HepG2 (cell line): ENCODE results near the gene RPL36. TPM values are rescaled to one million over a fixed set of nuclear protein-coding genes. Genes with fewer than 3 reads are reported as not detected.
A peak's percentile ranks its signal among the peaks of the same experiment; 100 is the strongest.

Experiments used
- HNF4A ChIP-seq: sonication (generic); formaldehyde crosslinking; IDR thresholded peaks from 2 replicates; pipeline ENCODE4 v1.4.0; 2020; ENCODE audit warnings: missing genetic modification reagents
- KDM1A ChIP-seq: IDR thresholded peaks from 2 replicates; pipeline ENCODE4 v1.6.1; 2016; ENCODE audit warnings: missing compliant biosample characterization
- LCORL ChIP-seq, 2 experiments: fragments of 450-650 bp in 1 of 2; sonication (generic) in 1 of 2; formaldehyde crosslinking in 1 of 2; IDR thresholded peaks; 2 replicates each; pipeline versions ENCODE4 v1.5.0 to v1.6.1; 2017 to 2020; ENCODE audit warnings: antibody characterized with exemption in 1 of 2, missing genetic modification reagents in 1 of 2
- MED8 ChIP-seq: sonication (generic); formaldehyde crosslinking; IDR thresholded peaks from 2 replicates; pipeline ENCODE4 v1.8.1; 2023; ENCODE audit warnings: mild to moderate bottlenecking, missing genetic modification reagents; ENCODE audit not compliant: insufficient replicate concordance
- MEIS1 ChIP-seq: sonication (generic); formaldehyde crosslinking; IDR thresholded peaks from 2 replicates; pipeline ENCODE4 v1.9.0; 2021; ENCODE audit warnings: mild to moderate bottlenecking, missing genetic modification reagents, moderate library complexity, borderline replicate concordance
- MTF2 ChIP-seq: sonication (generic); formaldehyde crosslinking; IDR thresholded peaks from 2 replicates; pipeline ENCODE4 v1.5.0; 2020; ENCODE audit warnings: missing genetic modification reagents, borderline replicate concordance
- NONO ChIP-seq, 2 experiments: fragments of 450-650 bp in 1 of 2; sonication (generic) in 1 of 2; formaldehyde crosslinking in 1 of 2; IDR thresholded peaks in 1 of 2; conservative IDR thresholded peaks in 1 of 2; 2 replicates each; pipeline versions ENCODE4 v1.6.1 to v1.8.0; 2017 to 2022; ENCODE audit warnings: mild to moderate bottlenecking in 1 of 2, missing genetic modification reagents in 1 of 2, moderate library complexity in 1 of 2
- NRL ChIP-seq: sonication (generic); formaldehyde crosslinking; IDR thresholded peaks from 2 replicates; pipeline ENCODE4 v1.5.0; 2020; ENCODE audit warnings: missing genetic modification reagents, mild to moderate bottlenecking, moderate library complexity, borderline replicate concordance
- ONECUT2 ChIP-seq: sonication (generic); formaldehyde crosslinking; IDR thresholded peaks from 2 replicates; pipeline ENCODE4 v1.4.0; 2020; ENCODE audit warnings: missing genetic modification reagents
- PHF21A ChIP-seq: sonication (generic); formaldehyde crosslinking; IDR thresholded peaks from 2 replicates; pipeline ENCODE4 v1.5.0; 2020; ENCODE audit warnings: mild to moderate bottlenecking, missing genetic modification reagents
- TOPORS ChIP-seq: sonication (generic); formaldehyde crosslinking; IDR thresholded peaks from 2 replicates; pipeline ENCODE4 v1.8.0; 2023; ENCODE audit warnings: mild to moderate bottlenecking, missing genetic modification reagents
- ZBTB21 ChIP-seq: sonication (generic); formaldehyde crosslinking; IDR thresholded peaks from 2 replicates; pipeline ENCODE4 v1.4.0; 2020; ENCODE audit warnings: missing genetic modification reagents
- ZNF44 ChIP-seq: sonication (generic); formaldehyde crosslinking; IDR thresholded peaks from 2 replicates; pipeline ENCODE4 v1.5.1; 2020; ENCODE audit warnings: mild to moderate bottlenecking, missing genetic modification reagents
- ZNF501 ChIP-seq: sonication (generic); formaldehyde crosslinking; IDR thresholded peaks from 2 replicates; pipeline ENCODE4 v1.5.1; 2020; ENCODE audit warnings: mild to moderate bottlenecking, moderate library complexity, missing genetic modification reagents
- ZNF572 ChIP-seq: sonication (generic); formaldehyde crosslinking; IDR thresholded peaks from 2 replicates; pipeline ENCODE4 v1.5.1; 2020; ENCODE audit warnings: mild to moderate bottlenecking, missing genetic modification reagents
- ZNF749 ChIP-seq: sonication (generic); formaldehyde crosslinking; IDR thresholded peaks from 2 replicates; pipeline ENCODE4 v1.8.0; 2022; ENCODE audit warnings: mild to moderate bottlenecking, missing genetic modification reagents, moderate library complexity, borderline replicate concordance
- ZNF784 ChIP-seq: sonication (generic); formaldehyde crosslinking; IDR thresholded peaks from 2 replicates; pipeline ENCODE4 v1.5.1; 2020; ENCODE audit warnings: missing genetic modification reagents, mild to moderate bottlenecking, borderline replicate concordance
- polyA plus RNA-seq, 8 experiments: library from polyadenylated mRNA; depleted of rRNA in 3 of 8; stranded (reverse) in 7 of 8; unstranded in 1 of 8; fragments of >200 nt; fragmentation: Illumina TruSeq in 4 of 8; extraction: Trizol in 4 of 8; gene quantifications; 2 replicates each; pipeline versions ENCODE4 v1.2.1 to v1.2.3, GENCODE V29; 2011 to 2016; ENCODE audit warnings: low read depth in 4 of 8, missing spikeins in 1 of 8, mixed read lengths in 1 of 8; ENCODE audit not compliant: insufficient read depth in 1 of 8
- total RNA-seq, 5 experiments: library from RNA; depleted of rRNA; stranded (reverse); fragments of >200 nt; fragmentation: Illumina TruSeq; extraction: Trizol; gene quantifications; 2 replicates each; pipeline ENCODE4 v1.2.3, GENCODE V29; 2016; ENCODE audit warnings: low read depth in 1 of 5
- TF ChIP-seq, protein P1 (sequence below): sonication (generic); formaldehyde crosslinking; IDR thresholded peaks from 2 replicates; pipeline ENCODE4 v1.4.0; 2020; ENCODE audit warnings: mild to moderate bottlenecking, missing genetic modification reagents
- TF ChIP-seq, protein P2 (sequence below): sonication (generic); formaldehyde crosslinking; IDR thresholded peaks from 2 replicates; pipeline ENCODE4 v1.4.0; 2020; ENCODE audit warnings: missing genetic modification reagents, borderline replicate concordance

The RPL36 gene
- total and polyA plus RNA-seq, 2 of the 13 experiments (the other 11 are each of a cell fraction or from before 2014, with no cell fraction given), result 706 to 740 TPM

DNA sequence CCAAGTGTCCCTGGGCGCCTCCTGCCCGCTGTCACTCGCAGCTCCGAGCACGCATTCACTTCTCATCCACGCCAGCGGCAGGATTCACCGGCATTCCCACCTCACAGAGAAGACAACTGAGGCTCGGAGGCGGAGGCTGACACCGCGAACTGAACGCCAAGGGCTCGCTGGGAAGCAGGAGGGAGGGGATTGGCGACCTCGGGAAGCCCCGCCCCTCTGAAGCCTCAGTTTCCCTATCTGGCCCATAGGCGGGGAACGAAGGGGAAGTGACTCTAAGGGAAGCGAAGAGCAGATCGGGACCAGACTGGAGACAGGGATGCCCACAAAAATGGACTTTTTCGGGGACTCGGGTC, 10.0 kb upstream of the RPL36 start (continued):
- TF ChIP-seq, protein P1, sequence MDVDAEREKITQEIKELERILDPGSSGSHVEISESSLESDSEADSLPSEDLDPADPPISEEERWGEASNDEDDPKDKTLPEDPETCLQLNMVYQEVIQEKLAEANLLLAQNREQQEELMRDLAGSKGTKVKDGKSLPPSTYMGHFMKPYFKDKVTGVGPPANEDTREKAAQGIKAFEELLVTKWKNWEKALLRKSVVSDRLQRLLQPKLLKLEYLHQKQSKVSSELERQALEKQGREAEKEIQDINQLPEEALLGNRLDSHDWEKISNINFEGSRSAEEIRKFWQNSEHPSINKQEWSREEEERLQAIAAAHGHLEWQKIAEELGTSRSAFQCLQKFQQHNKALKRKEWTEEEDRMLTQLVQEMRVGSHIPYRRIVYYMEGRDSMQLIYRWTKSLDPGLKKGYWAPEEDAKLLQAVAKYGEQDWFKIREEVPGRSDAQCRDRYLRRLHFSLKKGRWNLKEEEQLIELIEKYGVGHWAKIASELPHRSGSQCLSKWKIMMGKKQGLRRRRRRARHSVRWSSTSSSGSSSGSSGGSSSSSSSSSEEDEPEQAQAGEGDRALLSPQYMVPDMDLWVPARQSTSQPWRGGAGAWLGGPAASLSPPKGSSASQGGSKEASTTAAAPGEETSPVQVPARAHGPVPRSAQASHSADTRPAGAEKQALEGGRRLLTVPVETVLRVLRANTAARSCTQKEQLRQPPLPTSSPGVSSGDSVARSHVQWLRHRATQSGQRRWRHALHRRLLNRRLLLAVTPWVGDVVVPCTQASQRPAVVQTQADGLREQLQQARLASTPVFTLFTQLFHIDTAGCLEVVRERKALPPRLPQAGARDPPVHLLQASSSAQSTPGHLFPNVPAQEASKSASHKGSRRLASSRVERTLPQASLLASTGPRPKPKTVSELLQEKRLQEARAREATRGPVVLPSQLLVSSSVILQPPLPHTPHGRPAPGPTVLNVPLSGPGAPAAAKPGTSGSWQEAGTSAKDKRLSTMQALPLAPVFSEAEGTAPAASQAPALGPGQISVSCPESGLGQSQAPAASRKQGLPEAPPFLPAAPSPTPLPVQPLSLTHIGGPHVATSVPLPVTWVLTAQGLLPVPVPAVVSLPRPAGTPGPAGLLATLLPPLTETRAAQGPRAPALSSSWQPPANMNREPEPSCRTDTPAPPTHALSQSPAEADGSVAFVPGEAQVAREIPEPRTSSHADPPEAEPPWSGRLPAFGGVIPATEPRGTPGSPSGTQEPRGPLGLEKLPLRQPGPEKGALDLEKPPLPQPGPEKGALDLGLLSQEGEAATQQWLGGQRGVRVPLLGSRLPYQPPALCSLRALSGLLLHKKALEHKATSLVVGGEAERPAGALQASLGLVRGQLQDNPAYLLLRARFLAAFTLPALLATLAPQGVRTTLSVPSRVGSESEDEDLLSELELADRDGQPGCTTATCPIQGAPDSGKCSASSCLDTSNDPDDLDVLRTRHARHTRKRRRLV (CRISPR knock-in tag), result peak; percentile 85; the same call in 1 of the 2 replicates
- no peak for TF ChIP-seq ONECUT2
- TF ChIP-seq, protein P2, sequence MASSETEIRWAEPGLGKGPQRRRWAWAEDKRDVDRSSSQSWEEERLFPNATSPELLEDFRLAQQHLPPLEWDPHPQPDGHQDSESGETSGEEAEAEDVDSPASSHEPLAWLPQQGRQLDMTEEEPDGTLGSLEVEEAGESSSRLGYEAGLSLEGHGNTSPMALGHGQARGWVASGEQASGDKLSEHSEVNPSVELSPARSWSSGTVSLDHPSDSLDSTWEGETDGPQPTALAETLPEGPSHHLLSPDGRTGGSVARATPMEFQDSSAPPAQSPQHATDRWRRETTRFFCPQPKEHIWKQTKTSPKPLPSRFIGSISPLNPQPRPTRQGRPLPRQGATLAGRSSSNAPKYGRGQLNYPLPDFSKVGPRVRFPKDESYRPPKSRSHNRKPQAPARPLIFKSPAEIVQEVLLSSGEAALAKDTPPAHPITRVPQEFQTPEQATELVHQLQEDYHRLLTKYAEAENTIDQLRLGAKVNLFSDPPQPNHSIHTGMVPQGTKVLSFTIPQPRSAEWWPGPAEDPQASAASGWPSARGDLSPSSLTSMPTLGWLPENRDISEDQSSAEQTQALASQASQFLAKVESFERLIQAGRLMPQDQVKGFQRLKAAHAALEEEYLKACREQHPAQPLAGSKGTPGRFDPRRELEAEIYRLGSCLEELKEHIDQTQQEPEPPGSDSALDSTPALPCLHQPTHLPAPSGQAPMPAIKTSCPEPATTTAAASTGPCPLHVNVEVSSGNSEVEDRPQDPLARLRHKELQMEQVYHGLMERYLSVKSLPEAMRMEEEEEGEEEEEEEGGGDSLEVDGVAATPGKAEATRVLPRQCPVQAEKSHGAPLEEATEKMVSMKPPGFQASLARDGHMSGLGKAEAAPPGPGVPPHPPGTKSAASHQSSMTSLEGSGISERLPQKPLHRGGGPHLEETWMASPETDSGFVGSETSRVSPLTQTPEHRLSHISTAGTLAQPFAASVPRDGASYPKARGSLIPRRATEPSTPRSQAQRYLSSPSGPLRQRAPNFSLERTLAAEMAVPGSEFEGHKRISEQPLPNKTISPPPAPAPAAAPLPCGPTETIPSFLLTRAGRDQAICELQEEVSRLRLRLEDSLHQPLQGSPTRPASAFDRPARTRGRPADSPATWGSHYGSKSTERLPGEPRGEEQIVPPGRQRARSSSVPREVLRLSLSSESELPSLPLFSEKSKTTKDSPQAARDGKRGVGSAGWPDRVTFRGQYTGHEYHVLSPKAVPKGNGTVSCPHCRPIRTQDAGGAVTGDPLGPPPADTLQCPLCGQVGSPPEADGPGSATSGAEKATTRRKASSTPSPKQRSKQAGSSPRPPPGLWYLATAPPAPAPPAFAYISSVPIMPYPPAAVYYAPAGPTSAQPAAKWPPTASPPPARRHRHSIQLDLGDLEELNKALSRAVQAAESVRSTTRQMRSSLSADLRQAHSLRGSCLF (CRISPR knock-in tag), result no peak
- TF ChIP-seq MTF2, result peak; percentile 82; the same call in 1 of the 2 replicates
- no peak for TF ChIP-seq PHF21A (CRISPR knock-in tag)
- TF ChIP-seq NONO (IDR thresholded peaks at IDR 0.05), result no peak
- TF ChIP-seq NONO (CRISPR knock-in tag; conservative IDR thresholded peaks at IDR 0.05), result no peak
- 0 out of 2 replicates have a peak, but pooled peaks have one; percentile 47 for TF ChIP-seq ZNF501
- TF ChIP-seq KDM1A, result no peak
- TF ChIP-seq MEIS1, result 0 out of 2 replicates have a peak, but pooled peaks have one; percentile 61
- peak; percentile 21; the same call in 1 of the 2 replicates for TF ChIP-seq NRL
- TF ChIP-seq MED8 (CRISPR knock-in tag), result peak; percentile 47
- TF ChIP-seq ZNF784 (CRISPR knock-in tag), result peak; percentile 47; the same call in 1 of the 2 replicates
- no peak for TF ChIP-seq LCORL (IDR thresholded peaks at IDR 0.05)
- peak; percentile 53; the same call in 1 of the 2 replicates for TF ChIP-seq LCORL (CRISPR knock-in tag; IDR thresholded peaks at IDR 0.05)
- TF ChIP-seq ZNF44, result no peak
- no peak for TF ChIP-seq HNF4A (CRISPR knock-in tag)
- peak; percentile 32; the same call in 1 of the 2 replicates for TF ChIP-seq ZBTB21 (CRISPR knock-in tag)
- 0 out of 2 replicates have a peak, but pooled peaks have one; percentile 62 for TF ChIP-seq ZNF749 (CRISPR knock-in tag)
- TF ChIP-seq TOPORS, result 0 out of 2 replicates have a peak, but pooled peaks have one; percentile 49
- 0 out of 2 replicates have a peak, but pooled peaks have one; percentile 44 for TF ChIP-seq ZNF572 (CRISPR knock-in tag)
